T-helper 1 cell treated with Interleukin-12 subunit alpha and Interleukin-12 subunit beta and Interleukin-4 antibody, amounts not matched to agents 30 ng/mL and 1 ng/mL, for 36 hours (primary cell): ENCODE data around the gene ACAD8. TPM values are rescaled to one million over a fixed set of nuclear protein-coding genes. Genes with fewer than 3 reads are reported as not detected.

Source experiments
- intact Hi-C: fragments of 100-400 bp; cut with micrococcal nuclease; formaldehyde crosslinking; loops from one replicate; pipeline ENCODE4 v1.15.1; 2024
- total RNA-seq: library from RNA; stranded (reverse); gene quantifications from 2 replicates; pipeline ENCODE4 v1.2.3, GENCODE V29; 2022

ACAD8 gene
- total RNA-seq, result 22.5 and 26.0 TPM in 2 replicates

DNA sequence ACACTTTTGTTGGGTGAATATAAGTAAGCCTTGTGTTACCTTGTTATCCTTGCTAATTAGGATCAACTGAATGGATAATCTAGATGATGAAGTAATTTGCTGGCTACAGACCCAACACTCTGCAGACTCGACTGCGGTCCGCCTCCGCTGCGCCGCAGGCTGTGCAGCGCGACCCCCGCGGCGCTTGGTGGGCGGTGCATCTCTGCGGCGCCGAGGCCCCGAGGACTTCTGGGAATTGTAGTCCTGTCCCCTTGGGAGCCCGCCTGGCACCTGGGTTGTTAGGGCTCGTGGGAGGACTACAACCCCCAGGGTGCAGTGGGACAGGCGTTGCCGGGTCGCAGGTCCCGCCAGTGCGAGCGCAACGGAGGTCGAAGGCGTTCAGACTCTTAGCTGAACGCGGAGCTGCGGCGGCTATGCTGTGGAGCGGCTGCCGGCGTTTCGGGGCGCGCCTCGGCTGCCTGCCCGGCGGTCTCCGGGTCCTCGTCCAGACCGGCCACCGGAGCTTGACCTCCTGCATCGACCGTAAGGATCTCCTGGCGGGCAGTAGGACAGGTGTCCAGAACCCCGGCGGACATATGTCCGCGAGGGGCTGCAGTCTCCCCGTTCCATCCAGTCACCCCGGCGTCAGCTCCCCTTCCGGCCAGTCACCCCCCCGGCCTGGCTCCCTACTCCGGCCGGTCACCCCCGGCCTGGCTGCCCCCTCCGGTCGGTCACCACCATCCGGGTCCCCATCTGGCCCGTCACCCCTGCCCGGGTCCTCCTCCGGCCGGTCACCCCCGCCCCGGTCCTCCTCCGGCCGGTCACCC, at the start of gene ACAD8, which contains the start of gene THYN1:
Gene ACAD8, plus strand, starts transcription at position 381 of the 806 bp plus-strand sequence. Its CDS starts 33 bp downstream, at position 414.
Gene THYN1, minus strand, starts transcription at position 165 of the 806 bp plus-strand sequence. CDS start 470 bp downstream, outside the sequence.
- intact Hi-C loops, result loop anchor here (1.0 to 2.0 kb wide), 11 partner anchors 9 to 326 kb away; partner anchors contain the start of gene GLB1L2

GRCh38 chr11:134205729-134206128, 47.6 kb upstream of the ACAD8 start:
- intact Hi-C loops, result loop anchor here (5.0 kb wide), 1 partner anchor 127 kb away; the partner anchor contains the start of gene GLB1L2

DNA sequence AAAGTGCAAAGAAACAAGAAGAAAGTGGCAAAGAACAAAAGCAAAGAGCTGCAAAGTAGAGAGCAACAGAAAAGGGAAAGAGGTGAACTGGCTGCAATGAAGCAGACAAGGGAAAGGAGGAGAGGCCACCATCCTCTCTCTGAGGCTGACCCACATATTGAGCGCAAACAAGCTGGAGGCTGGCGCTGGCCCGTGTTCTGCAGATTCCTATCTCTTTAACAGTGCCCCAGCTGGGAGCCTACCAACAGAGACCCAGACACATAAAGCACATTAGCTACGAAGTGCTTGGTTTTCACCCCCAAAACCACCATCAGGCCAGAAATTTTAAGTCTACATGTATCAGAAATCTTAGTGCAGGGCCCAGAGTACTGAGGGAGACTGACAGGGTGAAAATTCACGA, 47.2 kb upstream of the ACAD8 start:
- intact Hi-C loops, result loop anchor here (5.0 kb wide), 1 partner anchor 126 kb away; the partner anchor contains the start of gene GLB1L2

- intact Hi-C loops, result loop anchor here (1.0 to 5.0 kb wide), 6 partner anchors 17 to 280 kb away; partner anchors contain the start of genes ACAD8, GLB1L2, THYN1 and VPS26B
Measured at GRCh38 chr11:134207538-134208239, 45.7 kb upstream of the ACAD8 start.

GRCh38 chr11:134215836-134216235, 37.5 kb upstream of the ACAD8 start:
- intact Hi-C loops, result no loop called here

GRCh38 chr11:134216816-134217215, 36.6 kb upstream of the ACAD8 start:
- intact Hi-C loops, result no loop called here

- intact Hi-C loops, result loop anchor here (5.0 kb wide), 1 partner anchor 186 kb away; no protein-coding TSS in a partner anchor
Measured at GRCh38 chr11:134223121-134223520, 30.2 kb upstream of the ACAD8 start.

GRCh38 chr11:134223836-134224709, 29.3 kb upstream of the ACAD8 start, which contains the start of the genes NCAPD3 and VPS26B:
TSS of gene NCAPD3 (minus strand) at chr11:134223967. CDS start at chr11:134223926, 41 bp downstream.
TSS of gene VPS26B (plus strand) at chr11:134224671. CDS start at chr11:134225123, 452 bp downstream.
- intact Hi-C loops, result loop anchor here (1.0 to 5.0 kb wide), 8 partner anchors 17 to 296 kb away; partner anchors contain the start of gene GLB1L3

DNA sequence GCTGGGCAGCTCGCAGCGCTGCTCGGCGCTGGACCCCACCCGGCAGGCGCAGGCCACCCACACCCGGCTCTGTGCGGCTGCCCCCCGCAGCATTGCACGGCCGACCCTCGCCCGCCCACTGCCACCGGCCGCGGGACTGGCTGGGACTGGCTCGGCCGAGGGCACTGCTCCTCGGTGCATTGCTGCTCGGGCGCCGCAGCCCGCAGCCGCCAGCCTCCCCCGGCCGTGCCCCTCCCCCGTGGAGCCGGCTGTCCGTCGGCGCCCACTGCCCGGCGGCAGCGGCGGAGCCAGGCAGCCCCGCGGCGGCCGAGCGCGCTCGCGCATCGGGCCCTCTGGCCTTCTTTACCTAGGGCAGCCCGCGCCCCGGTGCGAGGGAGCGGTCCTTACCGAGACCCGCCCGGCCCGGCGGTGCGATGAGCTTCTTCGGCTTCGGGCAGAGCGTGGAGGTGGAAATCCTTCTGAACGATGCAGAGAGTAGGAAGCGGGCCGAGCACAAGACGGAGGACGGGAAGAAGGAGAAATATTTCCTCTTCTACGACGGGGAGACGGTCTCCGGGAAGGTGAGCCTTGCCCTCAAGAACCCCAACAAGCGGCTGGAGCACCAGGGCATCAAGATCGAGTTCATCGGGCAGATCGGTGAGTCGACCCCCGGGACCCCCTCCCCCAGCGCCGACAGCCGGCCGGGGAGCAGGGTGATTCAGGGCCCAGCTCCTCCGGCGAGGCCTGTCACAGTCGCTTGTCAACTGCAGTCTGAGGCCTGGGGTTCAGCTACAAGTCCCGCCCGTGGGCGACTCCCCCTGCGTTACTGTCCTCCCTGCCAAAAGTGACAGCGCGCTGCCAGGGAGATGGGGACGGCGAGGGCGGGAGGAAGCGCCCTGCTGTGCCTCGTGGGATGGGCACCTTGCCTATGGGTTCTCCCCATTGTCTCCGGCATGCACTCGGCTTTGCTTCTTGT, 28.4 kb upstream of the ACAD8 start:
- intact Hi-C loops, result loop anchor here (1.0 to 5.0 kb wide), 11 partner anchors 18 to 297 kb away; partner anchors contain the start of genes ACAD8, GLB1L3 and THYN1

GRCh38 chr11:134226806-134227325, 26.5 kb upstream of the ACAD8 start:
- intact Hi-C loops, result no loop called here

GRCh38 chr11:134228625-134229024, 24.7 kb upstream of the ACAD8 start:
- intact Hi-C loops, result no loop called here

DNA sequence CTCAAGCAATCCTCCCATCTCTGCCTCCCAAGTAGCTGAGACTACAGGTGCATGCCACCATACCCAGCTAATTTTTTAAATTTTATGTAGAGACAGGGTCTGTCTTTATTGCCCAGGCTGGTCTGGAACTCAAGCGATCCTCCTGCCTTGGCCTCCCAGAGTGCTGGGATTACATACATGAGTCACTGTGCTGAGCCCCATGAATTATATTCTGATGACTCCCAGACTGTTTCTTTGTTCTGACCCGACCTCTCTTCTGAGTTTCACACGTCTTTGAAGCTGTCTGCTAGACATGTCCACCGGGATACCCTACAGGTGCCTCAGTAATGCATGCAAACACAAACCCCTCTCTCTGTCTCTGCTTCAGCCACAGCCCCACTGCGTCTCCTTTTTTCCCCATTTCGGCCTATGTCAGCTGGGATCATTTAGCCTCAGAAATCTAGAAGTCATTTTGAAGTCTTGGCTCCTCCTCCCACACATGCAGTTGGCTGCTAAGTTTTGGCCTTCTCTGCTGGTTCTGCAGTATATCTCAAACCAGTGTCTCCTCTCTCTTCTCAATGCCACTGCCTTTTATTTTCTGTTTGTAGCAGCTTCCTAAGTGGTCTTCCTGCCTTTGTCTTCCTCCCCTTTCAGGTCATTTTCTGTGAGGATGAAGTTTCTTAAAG, 24.1 kb upstream of the ACAD8 start:
- intact Hi-C loops, result no loop called here

- intact Hi-C loops, result no loop called here
Measured at GRCh38 chr11:134230339-134230738, 23.0 kb upstream of the ACAD8 start.

GRCh38 chr11:134231958-134232659, 21.3 kb upstream of the ACAD8 start:
- intact Hi-C loops, result no loop called here

GRCh38 chr11:134233729-134234179, 19.6 kb upstream of the ACAD8 start:
- intact Hi-C loops, result no loop called here

DNA sequence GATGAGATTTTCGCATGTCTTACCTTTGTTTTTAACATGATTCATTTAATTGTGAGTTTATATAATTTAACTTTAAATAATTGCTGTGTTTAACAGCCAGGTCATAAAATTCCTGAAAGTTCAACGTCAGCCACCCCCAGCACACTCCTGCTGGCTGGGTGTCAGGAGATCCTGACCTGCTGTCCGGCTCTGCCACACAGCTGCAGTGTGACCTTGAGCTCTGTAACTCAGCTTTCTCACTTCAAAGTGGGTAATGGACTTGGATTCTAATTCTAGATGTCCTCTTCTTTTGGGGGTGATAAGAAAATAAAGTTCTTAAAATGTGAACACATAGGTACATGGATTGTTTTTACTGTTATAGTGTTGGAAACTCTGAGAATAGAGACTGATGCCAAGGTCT, 18.0 kb upstream of the ACAD8 start:
- intact Hi-C loops, result no loop called here

DNA sequence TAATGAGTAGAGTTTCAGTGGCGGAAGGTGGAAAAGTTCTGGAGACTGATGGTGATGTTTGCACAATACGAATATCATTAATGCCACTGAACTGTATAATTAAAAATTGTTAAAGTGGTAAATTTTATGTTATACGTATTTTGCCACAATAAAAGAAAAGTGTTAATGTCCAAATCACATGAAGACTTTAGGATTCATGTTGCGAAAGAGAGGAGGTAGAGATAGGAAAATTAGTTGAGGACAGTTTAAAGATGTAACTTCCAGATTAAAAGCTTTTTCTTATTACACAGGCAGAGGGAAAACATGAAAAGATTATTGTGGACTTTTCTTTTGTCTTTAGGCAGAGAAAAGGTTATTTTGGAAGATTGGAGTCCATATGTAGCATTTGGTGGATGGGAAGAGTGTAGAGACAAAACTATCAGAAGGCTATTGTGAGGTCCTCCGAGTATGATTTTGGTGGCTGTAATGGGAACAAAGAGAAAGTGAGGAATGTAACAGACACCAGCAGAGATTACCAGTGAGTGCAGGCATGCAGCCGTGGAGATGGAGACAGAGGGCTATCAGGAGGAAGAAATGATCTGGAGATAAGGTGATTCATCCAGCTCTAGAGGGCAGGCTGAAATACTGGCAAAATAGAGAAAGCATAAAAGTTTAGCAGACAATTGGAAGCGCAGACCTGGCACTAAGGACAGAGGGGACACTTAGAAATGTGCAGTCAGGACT, 16.4 kb upstream of the ACAD8 start:
- intact Hi-C loops, result no loop called here
